ENCODE data around the gene NUF2. TPM values are rescaled to one million over a fixed set of nuclear protein-coding genes. Genes with fewer than 3 reads are reported as not detected.
A peak's percentile ranks its signal among the peaks of the same experiment; 100 is the strongest.
"Not testable (repeated sequence)": the region's sequence is repeated elsewhere in the genome, so short reads cannot be mapped to it uniquely, and the experiment has no call there.

Gene NUF2
- total RNA-seq, 2 donors from 2014 or later, result 0.20 to 0.74 TPM

DNA sequence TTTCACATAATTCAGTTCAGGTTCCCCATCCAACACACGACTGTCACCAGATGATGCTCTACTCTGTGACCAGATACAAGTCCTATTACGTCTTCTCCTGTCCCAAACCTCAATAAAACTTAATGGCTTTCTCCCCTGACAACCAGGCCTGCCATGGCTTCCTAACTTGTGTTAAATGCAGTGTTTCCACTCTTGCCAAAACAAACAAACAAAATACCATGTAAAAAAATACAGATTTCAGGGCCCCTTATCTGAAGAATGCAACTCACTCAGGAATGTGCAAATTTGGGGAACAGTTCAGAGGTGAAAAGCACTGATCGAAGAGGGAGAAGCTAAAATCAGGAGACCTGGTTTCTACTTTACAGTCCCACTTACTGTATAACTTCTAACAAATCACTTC is 863 bp upstream of the NUF2 start:
- Histone ChIP-seq H3K4me3 (peak overlapping the region; percentile 51 to 71), H3K27me3 (no peaks in the 10 kb centered on the region), H3K27ac (peak overlapping the region in 1 of 2 donors; percentile 65), H3K36me3 (peaks cover 15% of the 10 kb centered on the region), H3K4me1 (peaks cover 0 to 14% of the 10 kb centered on the region in 2 donors), H3K9me3 (no peaks in the 10 kb centered on the region)
- TF ChIP-seq, protein P1, sequence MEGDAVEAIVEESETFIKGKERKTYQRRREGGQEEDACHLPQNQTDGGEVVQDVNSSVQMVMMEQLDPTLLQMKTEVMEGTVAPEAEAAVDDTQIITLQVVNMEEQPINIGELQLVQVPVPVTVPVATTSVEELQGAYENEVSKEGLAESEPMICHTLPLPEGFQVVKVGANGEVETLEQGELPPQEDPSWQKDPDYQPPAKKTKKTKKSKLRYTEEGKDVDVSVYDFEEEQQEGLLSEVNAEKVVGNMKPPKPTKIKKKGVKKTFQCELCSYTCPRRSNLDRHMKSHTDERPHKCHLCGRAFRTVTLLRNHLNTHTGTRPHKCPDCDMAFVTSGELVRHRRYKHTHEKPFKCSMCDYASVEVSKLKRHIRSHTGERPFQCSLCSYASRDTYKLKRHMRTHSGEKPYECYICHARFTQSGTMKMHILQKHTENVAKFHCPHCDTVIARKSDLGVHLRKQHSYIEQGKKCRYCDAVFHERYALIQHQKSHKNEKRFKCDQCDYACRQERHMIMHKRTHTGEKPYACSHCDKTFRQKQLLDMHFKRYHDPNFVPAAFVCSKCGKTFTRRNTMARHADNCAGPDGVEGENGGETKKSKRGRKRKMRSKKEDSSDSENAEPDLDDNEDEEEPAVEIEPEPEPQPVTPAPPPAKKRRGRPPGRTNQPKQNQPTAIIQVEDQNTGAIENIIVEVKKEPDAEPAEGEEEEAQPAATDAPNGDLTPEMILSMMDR (IDR thresholded peaks at IDR 0.05), result no peak
- DNase-seq (ENCODE audit: low spot score), result no peak

GRCh38 chr1:163323339-163323738 is 1.6 kb downstream of the NUF2 start:
- not testable (repeated sequence) for H3K36me3 ChIP-seq; H3K4me3 ChIP-seq; H3K9me3 ChIP-seq; H3K27me3 ChIP-seq; DNase-seq (ENCODE audit: low spot score); H3K27ac ChIP-seq
- peaks cover 0 to 14% of the 10 kb centered on the region in 2 donors for H3K4me1 ChIP-seq

GRCh38 chr1:163331116-163331515 is 9.4 kb downstream of the NUF2 start:
- Histone ChIP-seq H3K4me3 (no peak overlapping the region), H3K4me1 (no peaks in the 10 kb centered on the region), H3K36me3 (no peaks in the 10 kb centered on the region), H3K9me3 (no peaks in the 10 kb centered on the region), H3K27me3 (no peaks in the 10 kb centered on the region), H3K27ac (no peak overlapping the region)
- TF ChIP-seq, protein P1 (IDR thresholded peaks at IDR 0.05), result no peak
- DNase-seq (ENCODE audit: low spot score), result no peak

DNA sequence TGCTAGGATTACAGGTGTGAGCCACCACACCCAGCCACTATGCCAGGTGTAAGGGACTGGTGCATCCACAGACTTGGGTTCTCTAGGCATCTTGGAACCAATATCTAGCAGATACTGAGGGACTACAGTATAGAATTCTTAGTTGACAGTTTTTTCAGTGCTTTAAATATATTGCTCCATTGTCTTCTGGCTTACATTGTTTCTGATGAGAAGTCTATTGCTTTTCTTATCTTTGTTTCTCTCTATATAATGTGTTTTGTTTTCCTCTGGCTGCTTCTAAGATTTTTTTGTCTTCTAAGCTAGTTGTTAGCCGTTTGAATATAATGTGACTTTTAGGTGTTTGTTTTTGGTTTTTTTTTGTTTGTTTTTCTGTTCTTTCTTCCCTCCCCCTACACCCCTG is 13.5 kb downstream of the NUF2 start:
- Histone ChIP-seq H3K27ac (no peak overlapping the region), H3K9me3 (no peaks in the 10 kb centered on the region), H3K27me3 (no peaks in the 10 kb centered on the region), H3K4me3 (no peak overlapping the region), H3K4me1 (no peaks in the 10 kb centered on the region), H3K36me3 (no peaks in the 10 kb centered on the region)
- TF ChIP-seq, protein P1 (IDR thresholded peaks at IDR 0.05), result no peak
- DNase-seq (ENCODE audit: low spot score), result no peak

- no peak for DNase-seq (ENCODE audit: low spot score)
- no peaks in the 10 kb centered on the region for H3K36me3 ChIP-seq
- H3K9me3 ChIP-seq, result no peaks in the 10 kb centered on the region
- TF ChIP-seq, protein P1 (IDR thresholded peaks at IDR 0.05), result no peak
- H3K4me3 ChIP-seq, result no peak overlapping the region
- H3K27ac ChIP-seq, result no peak overlapping the region
- no peaks in the 10 kb centered on the region for H3K4me1 ChIP-seq
- no peaks in the 10 kb centered on the region for H3K27me3 ChIP-seq
Observed at GRCh38 chr1:163337631-163338030, 15.9 kb downstream of the NUF2 start.

GRCh38 chr1:163346326-163346870 is 24.6 kb downstream of the NUF2 start:
- Histone ChIP-seq H3K9me3 (no peaks in the 10 kb centered on the region), H3K4me1 (no peaks in the 10 kb centered on the region), H3K4me3 (no peak overlapping the region), H3K27me3 (no peaks in the 10 kb centered on the region), H3K36me3 (no peaks in the 10 kb centered on the region), H3K27ac (no peak overlapping the region)
- DNase-seq (ENCODE audit: low spot score), result no peak
- TF ChIP-seq, protein P1 (IDR thresholded peaks at IDR 0.05), result no peak

Data from right atrium auricular region (tissue), 2 donors.